ENCODE measurements around the gene LINGO3.

DNA sequence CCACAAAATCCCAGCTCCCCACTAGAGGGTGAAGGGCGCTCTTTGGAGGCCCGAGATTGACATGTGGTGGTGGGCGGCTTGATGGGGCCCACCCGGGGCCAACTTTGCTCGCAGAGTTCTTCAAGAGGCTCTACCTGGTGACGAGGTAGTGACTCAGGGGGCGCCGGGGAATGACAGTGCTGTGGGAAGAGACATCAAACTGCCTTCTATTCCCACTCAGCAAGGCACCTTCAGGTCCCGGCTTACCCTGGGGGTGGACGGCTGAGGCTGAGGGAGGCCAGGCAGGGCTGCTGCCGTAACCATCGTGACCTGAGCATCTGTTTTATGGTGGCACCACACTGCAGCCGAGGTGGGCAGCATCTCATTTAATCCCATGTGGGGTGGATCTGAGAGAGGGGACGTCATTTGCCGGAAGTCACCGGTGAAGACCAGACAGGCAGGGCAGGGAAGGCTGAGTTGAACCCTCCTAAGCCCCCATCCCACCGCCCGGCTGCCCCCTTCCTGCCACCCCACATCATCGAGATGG lies 1.6 kb downstream of the LINGO3 start:
- TF ChIP-seq POLR2A (IDR thresholded peaks at IDR 0.05) (no peak), CTCF (IDR thresholded peaks at IDR 0.05) (no peak), POLR2AphosphoS5 (IDR thresholded peaks at IDR 0.05) (no peak)
